HCT116 (cell line): ENCODE results near the gene CTBS. TPM values are rescaled to one million over a fixed set of nuclear protein-coding genes. Genes with fewer than 3 reads are reported as not detected.

Source experiments
- ATAC-seq: fragments of 200-7000 bp; cut with Tn5 transposase; 2 replicates; pipeline ENCODE4 v1.9.1; 2020; ENCODE audit warnings: mild to moderate bottlenecking, moderate library complexity
- BruUV-seq: library from RNA; stranded (reverse); fragments of 400-500 nt; replicated peaks from 2 replicates; lab custom pipeline; 2021; lab: Mats Ljungman, UMichigan
- CTCF ChIA-PET: fragments of 300-600 bp; sonication (Branson Sonifier 250); formaldehyde crosslinking; loops from one replicate; lab custom pipeline; 2021; ENCODE audit warnings: antibody characterized with exemption; lab: Charles Lee
- POLR2A ChIA-PET: fragments of 300-600, 350-600 bp; sonication (Branson Sonifier 250); formaldehyde crosslinking; loops from one replicate; lab custom pipeline; 2021; ENCODE audit warnings: antibody characterized with exemption; lab: Charles Lee
- RAD21 ChIA-PET, 2 experiments: fragments of 300-600 bp; sonication (Branson Sonifier 250); formaldehyde crosslinking; loops; one replicate each; lab custom pipeline; 2023; ENCODE audit warnings: low total read pairs in 2 of 2; ENCODE audit not compliant: uncharacterized antibody in 2 of 2, unreplicated experiment in 2 of 2, low non-redundant PET in 1 of 2; lab: Charles Lee
- DNase-seq: peaks from one replicate; pipeline ENCODE4 v3.0.0-alpha.2; 2010; ENCODE audit warnings: low read depth, low spot score
- H2AFZ ChIP-seq: fragments of 200-600 bp; shearing (Covaris generic), sonication (generic); 2 replicates; pipeline ENCODE4 v1.6.1; 2017; ENCODE audit warnings: low read depth, mixed run types, mixed read lengths, antibody characterized with exemption, low read length; ENCODE audit not compliant: poor library complexity, severe bottlenecking
- H3K27ac ChIP-seq: 2 replicates; pipeline ENCODE4 v1.5.1; 2012; ENCODE audit warnings: low read depth, low read length
- H3K27me3 ChIP-seq: fragments of 200-600 bp; sonication (generic); 2 replicates; pipeline ENCODE4 v1.6.1; 2016; ENCODE audit warnings: mixed run types, low read length, mixed read lengths; ENCODE audit not compliant: insufficient read depth
- H3K36me3 ChIP-seq, 2 experiments: fragments of 200-500 bp in 1 of 2; fragments of 200-600 bp in 1 of 2; sonication (Bioruptor generic) in 1 of 2; sonication (generic) in 1 of 2; 2 replicates each; pipeline versions ENCODE4 v1.5.1 to v1.6.1; 2014 to 2016; ENCODE audit warnings: low read length in 2 of 2, inconsistent platforms in 1 of 2, mixed read lengths in 1 of 2, mixed run types in 1 of 2; ENCODE audit not compliant: insufficient read depth in 2 of 2, control insufficient read depth in 1 of 2
- H3K4me1 ChIP-seq, 2 experiments: fragments of 200-600 bp in 1 of 2; sonication (generic) in 1 of 2; 2 replicates each; pipeline versions ENCODE4 v1.5.1 to v1.6.1; 2012 to 2017; ENCODE audit warnings: low read length in 2 of 2, inconsistent platforms in 1 of 2, mild to moderate bottlenecking in 1 of 2, mixed read lengths in 1 of 2, mixed run types in 1 of 2, moderate library complexity in 1 of 2; ENCODE audit not compliant: insufficient read depth in 2 of 2, control insufficient read depth in 1 of 2
- H3K4me2 ChIP-seq: fragments of 200-600 bp; sonication (generic); 2 replicates; pipeline ENCODE4 v1.6.1; 2017; ENCODE audit warnings: mixed run types, low read length, mixed read lengths
- H3K4me3 ChIP-seq, 2 experiments: fragments of 200-600 bp in 1 of 2; sonication (generic) in 1 of 2; replicated peaks in 1 of 2; 2 replicates each; pipeline ENCODE4 v1.5.1; 2011 to 2016; ENCODE audit warnings: low read length in 2 of 2, control low read depth in 1 of 2, low read depth in 1 of 2, mild to moderate bottlenecking in 1 of 2, mixed read lengths in 1 of 2, mixed run types in 1 of 2
- H3K79me2 ChIP-seq: fragments of 200-600 bp; sonication (generic); 2 replicates; pipeline ENCODE4 v1.6.1; 2017; ENCODE audit warnings: mild to moderate bottlenecking, mixed run types, low read length, moderate library complexity, mixed read lengths; ENCODE audit not compliant: insufficient read depth
- H3K9ac ChIP-seq: fragments of 200-600 bp; sonication (generic); 2 replicates; pipeline ENCODE4 v1.6.1; 2016; ENCODE audit warnings: low read length, mixed read lengths
- H3K9me2 ChIP-seq: fragments of 200-600 bp; sonication (generic), shearing (Covaris generic); 2 replicates; pipeline ENCODE4 v1.6.1; 2017; ENCODE audit warnings: mixed run types, mild to moderate bottlenecking, moderate library complexity; ENCODE audit not compliant: insufficient read depth
- H3K9me3 ChIP-seq, 2 experiments: fragments of 200-500 bp in 1 of 2; fragments of 200-600 bp in 1 of 2; sonication (Bioruptor generic) in 1 of 2; sonication (generic) in 1 of 2; 2 replicates each; pipeline ENCODE4 v1.6.1; 2014 to 2017; ENCODE audit warnings: low read length in 2 of 2, mixed read lengths in 2 of 2, inconsistent platforms in 1 of 2, low read depth in 1 of 2, mild to moderate bottlenecking in 1 of 2, mixed run types in 1 of 2, moderate library complexity in 1 of 2; ENCODE audit not compliant: control insufficient read depth in 1 of 2, insufficient read depth in 1 of 2
- H4K20me1 ChIP-seq: fragments of 200-600 bp; sonication (generic), shearing (Covaris generic); 2 replicates; pipeline ENCODE4 v1.6.1; 2017; ENCODE audit warnings: mixed run types, mild to moderate bottlenecking, moderate library complexity; ENCODE audit not compliant: insufficient read depth
- EGR1 ChIP-seq: IDR thresholded peaks from 2 replicates; pipeline ENCODE4 v1.6.1; 2012; ENCODE audit warnings: low read depth
- EZH2 ChIP-seq: fragments of 200-600 bp; sonication (generic); IDR thresholded peaks from 2 replicates; pipeline ENCODE4 v1.6.1; 2017; ENCODE audit warnings: antibody characterized with exemption, mixed run types
- JUND ChIP-seq: IDR thresholded peaks from 2 replicates; pipeline ENCODE4 v1.6.1; 2012
- MAX ChIP-seq: IDR thresholded peaks from 2 replicates; pipeline ENCODE4 v1.6.1; 2012
- RAD21 ChIP-seq: IDR thresholded peaks from 2 replicates; pipeline ENCODE4 v1.6.1; 2012; ENCODE audit warnings: low read depth, mild to moderate bottlenecking
- REST ChIP-seq: IDR thresholded peaks from 2 replicates; pipeline ENCODE4 v1.6.1; 2012; ENCODE audit warnings: low read depth
- SP1 ChIP-seq: IDR thresholded peaks from 2 replicates; pipeline ENCODE4 v1.6.1; 2012; ENCODE audit warnings: low read depth
- TCF7L2 ChIP-seq: IDR thresholded peaks from 2 replicates; pipeline ENCODE4 v1.7.0; 2011; ENCODE audit warnings: borderline replicate concordance, inconsistent platforms; ENCODE audit not compliant: insufficient read depth, insufficient read length; ENCODE audit errors: extremely low read depth
- YY1 ChIP-seq: IDR thresholded peaks from 2 replicates; pipeline ENCODE4 v1.6.1; 2011; ENCODE audit warnings: low read length, low read depth, moderate library complexity, mild to moderate bottlenecking; ENCODE audit not compliant: insufficient replicate concordance; ENCODE audit errors: extremely low read depth
- ZBTB33 ChIP-seq: IDR thresholded peaks from 2 replicates; pipeline ENCODE4 v1.6.1; 2011; ENCODE audit warnings: mild to moderate bottlenecking, low read length, moderate library complexity; ENCODE audit not compliant: insufficient replicate concordance; ENCODE audit errors: extremely low read depth
- ZFX ChIP-seq: fragments of 450-650 bp; IDR thresholded peaks from 2 replicates; pipeline ENCODE4 v1.6.1; 2017
- ZNF274 ChIP-seq: fragments of 200-500 bp; sonication (Bioruptor generic); IDR thresholded peaks from 2 replicates; pipeline ENCODE4 v1.6.1; 2014; ENCODE audit warnings: mild to moderate bottlenecking, low read depth, low read length, inconsistent platforms
- intact Hi-C: fragments of 100-400 bp; cut with micrococcal nuclease; formaldehyde crosslinking; loops from 2 replicates; pipeline ENCODE4 v1.10.0; 2022
- total RNA-seq: library from RNA; stranded (reverse); gene quantifications from one replicate; pipeline ENCODE4 v1.2.1, GENCODE V29; 2021; ENCODE audit not compliant: unreplicated experiment
- TF ChIP-seq, protein P1 (sequence below), 3 experiments: fragments of 200-600 bp in 1 of 3; sonication (generic) in 1 of 3; IDR thresholded peaks in 2 of 3; conservative IDR thresholded peaks in 1 of 3; 2 replicates each; pipeline ENCODE4 v1.5.1; 2012 to 2017; ENCODE audit warnings: low read depth in 2 of 3, low read length in 2 of 3, antibody characterized with exemption in 1 of 3, borderline replicate concordance in 1 of 3, control low read depth in 1 of 3, mild to moderate bottlenecking in 1 of 3, mixed read lengths in 1 of 3, mixed run types in 1 of 3, moderate library complexity in 1 of 3; ENCODE audit not compliant: insufficient read depth in 1 of 3

The CTBS gene
- total RNA-seq, 1 experiment from 2014 or later, result 19.5 TPM

GRCh38 chr1:84506729-84507453, 67.3 kb downstream of the CTBS start (continued):
- TF ChIP-seq, protein P1, sequence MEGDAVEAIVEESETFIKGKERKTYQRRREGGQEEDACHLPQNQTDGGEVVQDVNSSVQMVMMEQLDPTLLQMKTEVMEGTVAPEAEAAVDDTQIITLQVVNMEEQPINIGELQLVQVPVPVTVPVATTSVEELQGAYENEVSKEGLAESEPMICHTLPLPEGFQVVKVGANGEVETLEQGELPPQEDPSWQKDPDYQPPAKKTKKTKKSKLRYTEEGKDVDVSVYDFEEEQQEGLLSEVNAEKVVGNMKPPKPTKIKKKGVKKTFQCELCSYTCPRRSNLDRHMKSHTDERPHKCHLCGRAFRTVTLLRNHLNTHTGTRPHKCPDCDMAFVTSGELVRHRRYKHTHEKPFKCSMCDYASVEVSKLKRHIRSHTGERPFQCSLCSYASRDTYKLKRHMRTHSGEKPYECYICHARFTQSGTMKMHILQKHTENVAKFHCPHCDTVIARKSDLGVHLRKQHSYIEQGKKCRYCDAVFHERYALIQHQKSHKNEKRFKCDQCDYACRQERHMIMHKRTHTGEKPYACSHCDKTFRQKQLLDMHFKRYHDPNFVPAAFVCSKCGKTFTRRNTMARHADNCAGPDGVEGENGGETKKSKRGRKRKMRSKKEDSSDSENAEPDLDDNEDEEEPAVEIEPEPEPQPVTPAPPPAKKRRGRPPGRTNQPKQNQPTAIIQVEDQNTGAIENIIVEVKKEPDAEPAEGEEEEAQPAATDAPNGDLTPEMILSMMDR (IDR thresholded peaks at IDR 0.05 in 2 of 3, conservative IDR thresholded peaks at IDR 0.05 in 1 of 3; ENCODE audit: borderline replicate concordance in 1 of 3, insufficient read depth in 1 of 3, low read depth in 2 of 3, low read length in 2 of 3), result no peak
- TF ChIP-seq ZFX (no peak), ZNF274 (no peak), EZH2 (no peak), RAD21 (peak; percentile 24; the same call in 1 of the 2 replicates), SP1 (no peak)

- ATAC-seq (peak; percentile 90), DNase-seq (peak; percentile 91)
- H3K36me3 ChIP-seq, result peaks cover 0 to 6% of the 10 kb centered on the region in 2 experiments; a peak in 2 of 4 replicates
- peaks cover 0 to 9% of the 10 kb centered on the region in 2 experiments; a peak in 2 of 4 replicates for H3K9me3 ChIP-seq
- H3K27ac ChIP-seq, result peak within 1 kb of the TSS; percentile 83
- H3K9ac ChIP-seq, result peak within 1 kb of the TSS; percentile 86
- H3K27me3 ChIP-seq, result no peaks in the 10 kb centered on the region
- intact Hi-C loops, result loop anchor here (2.0 to 10.0 kb wide), 4 partner anchors 69 to 364 kb away; partner anchors contain the start of genes CTBS and PRKACB
- peaks cover 59% of the 10 kb centered on the region for H3K79me2 ChIP-seq
- H3K9me2 ChIP-seq, result no peaks in the 10 kb centered on the region
- peaks cover 21 to 38% of the 10 kb centered on the region in 2 experiments for H3K4me1 ChIP-seq
- H3K4me3 ChIP-seq, result peak within 1 kb of the TSS; percentile 83 to 85
- peak within 1 kb of the TSS; percentile 82 for H3K4me2 ChIP-seq
- 0 out of 2 replicates have a peak, but pooled peaks cover 8% of the 10 kb centered on the region for H4K20me1 ChIP-seq
- ChIA-PET RAD21 (interaction anchor here (0.5 to 1.1 kb wide), 2 partner anchors 98 to 113 kb away, joined by 3 read pairs; no protein-coding TSS in a partner anchor), CTCF (interaction anchor here (1.0 to 1.4 kb wide), 3 partner anchors 252 to 365 kb away, joined by 3 to 5 read pairs (median 4); partner anchors contain the start of gene PRKACB), POLR2A (interaction anchor here (0.7 to 2.3 kb wide), 12 partner anchors 8 to 365 kb away, joined by 3 to 12 read pairs (median 4); partner anchors contain the start of genes CTBS and PRKACB)
- H2AFZ ChIP-seq, result peak within 1 kb of the TSS; percentile 3
- no TSS peak for BruUV-seq
- TF ChIP-seq EZH2 (no peak), MAX (peak; percentile 56), JUND (peak; percentile 84), REST (no peak), YY1 (peak; percentile 4), TCF7L2 (peak; percentile 33), ZBTB33 (peak; percentile 62), EGR1 (peak; percentile 92)
Measured at GRCh38 chr1:84506002-84506728, 68.1 kb downstream of the CTBS start, which contains the start of the genes GNG5 and SPATA1. Gene GNG5, minus strand, starts transcription at chr1:84506581. Its CDS starts 490 bp downstream, at chr1:84506091. Gene SPATA1, plus strand, starts transcription at chr1:84506386. Its CDS starts 9,974 bp downstream, at chr1:84516360.
